WERI-Rb-1 (cell line): ENCODE measurements around the gene VSX1.

Source experiments
- DNase-seq: peaks from one replicate; pipeline ENCODE4 v3.0.0-alpha.2; 2020
- H3K27ac ChIP-seq: fragments of 250-450 bp; sonication (Bioruptor Pico); 2 replicates; pipeline ENCODE4 v1.5.1; 2020; ENCODE audit warnings: mild to moderate bottlenecking, moderate library complexity
- H3K27me3 ChIP-seq: fragments of 250-450 bp; sonication (Bioruptor Pico); 2 replicates; pipeline ENCODE4 v1.5.1; 2021; ENCODE audit warnings: mild to moderate bottlenecking, low read depth, moderate library complexity; ENCODE audit not compliant: insufficient read depth, severe bottlenecking
- H3K36me3 ChIP-seq: fragments of 250-450 bp; sonication (Bioruptor Pico); 2 replicates; pipeline ENCODE4 v1.5.1; 2020; ENCODE audit warnings: mild to moderate bottlenecking, moderate library complexity
- H3K4me3 ChIP-seq: 2 replicates; pipeline ENCODE4 v1.5.1; 2011; ENCODE audit warnings: low read depth, mild to moderate bottlenecking, control low read depth, low read length
- H3K9me3 ChIP-seq: fragments of 250-450 bp; sonication (Bioruptor Pico); 2 replicates; pipeline ENCODE4 v1.5.1; 2021; ENCODE audit warnings: mild to moderate bottlenecking, moderate library complexity; ENCODE audit not compliant: severe bottlenecking
- TF ChIP-seq, protein P1 (sequence below): IDR thresholded peaks from 2 replicates; pipeline ENCODE4 v1.5.1; 2011; ENCODE audit warnings: low read depth, mild to moderate bottlenecking, control low read depth, inconsistent platforms, low read length

The VSX1 gene

DNA sequence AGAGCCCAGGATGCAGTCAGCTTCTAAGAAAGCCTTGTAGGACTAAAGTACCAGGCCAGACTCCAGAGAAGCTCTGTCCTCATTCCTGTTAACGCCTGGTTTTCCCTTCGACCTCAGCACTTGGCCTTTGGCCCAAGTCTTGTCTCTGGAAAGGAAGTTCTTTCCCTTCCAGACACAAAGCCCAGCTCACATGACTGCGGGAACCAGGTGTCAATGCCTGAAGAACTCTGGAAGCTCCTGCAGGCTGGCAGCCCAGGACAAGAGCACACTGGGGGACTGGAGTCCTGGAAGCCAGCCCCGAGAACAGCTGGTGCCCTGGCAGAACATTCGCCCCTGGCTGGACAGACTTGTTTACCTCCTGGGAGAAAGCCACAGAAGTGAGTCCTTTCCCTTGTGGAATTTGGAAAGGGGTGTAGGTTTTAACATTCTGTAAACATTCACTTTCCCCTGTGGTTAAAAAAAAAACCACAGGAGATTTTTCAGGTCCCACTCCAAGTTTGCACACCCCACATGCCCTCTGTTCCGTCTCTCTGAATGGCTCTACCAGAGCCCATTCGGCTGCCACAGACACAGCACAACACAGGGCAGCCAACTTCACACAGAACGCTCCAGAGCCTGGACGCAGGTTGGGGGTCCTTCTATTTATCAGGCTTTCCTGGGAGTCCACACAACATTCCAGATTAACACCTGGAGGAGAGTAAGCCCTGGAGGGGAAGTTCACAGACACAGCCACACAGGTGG lies 42.1 kb downstream of the VSX1 start:
- H3K27me3 ChIP-seq = no peaks in the 10 kb centered on the region
- no peaks in the 10 kb centered on the region for H3K9me3 ChIP-seq
- no peak overlapping the region for H3K4me3 ChIP-seq
- no peak overlapping the region for H3K27ac ChIP-seq
- H3K36me3 ChIP-seq = no peaks in the 10 kb centered on the region
- TF ChIP-seq, protein P1, sequence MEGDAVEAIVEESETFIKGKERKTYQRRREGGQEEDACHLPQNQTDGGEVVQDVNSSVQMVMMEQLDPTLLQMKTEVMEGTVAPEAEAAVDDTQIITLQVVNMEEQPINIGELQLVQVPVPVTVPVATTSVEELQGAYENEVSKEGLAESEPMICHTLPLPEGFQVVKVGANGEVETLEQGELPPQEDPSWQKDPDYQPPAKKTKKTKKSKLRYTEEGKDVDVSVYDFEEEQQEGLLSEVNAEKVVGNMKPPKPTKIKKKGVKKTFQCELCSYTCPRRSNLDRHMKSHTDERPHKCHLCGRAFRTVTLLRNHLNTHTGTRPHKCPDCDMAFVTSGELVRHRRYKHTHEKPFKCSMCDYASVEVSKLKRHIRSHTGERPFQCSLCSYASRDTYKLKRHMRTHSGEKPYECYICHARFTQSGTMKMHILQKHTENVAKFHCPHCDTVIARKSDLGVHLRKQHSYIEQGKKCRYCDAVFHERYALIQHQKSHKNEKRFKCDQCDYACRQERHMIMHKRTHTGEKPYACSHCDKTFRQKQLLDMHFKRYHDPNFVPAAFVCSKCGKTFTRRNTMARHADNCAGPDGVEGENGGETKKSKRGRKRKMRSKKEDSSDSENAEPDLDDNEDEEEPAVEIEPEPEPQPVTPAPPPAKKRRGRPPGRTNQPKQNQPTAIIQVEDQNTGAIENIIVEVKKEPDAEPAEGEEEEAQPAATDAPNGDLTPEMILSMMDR = no peak
- no peak for DNase-seq

DNA sequence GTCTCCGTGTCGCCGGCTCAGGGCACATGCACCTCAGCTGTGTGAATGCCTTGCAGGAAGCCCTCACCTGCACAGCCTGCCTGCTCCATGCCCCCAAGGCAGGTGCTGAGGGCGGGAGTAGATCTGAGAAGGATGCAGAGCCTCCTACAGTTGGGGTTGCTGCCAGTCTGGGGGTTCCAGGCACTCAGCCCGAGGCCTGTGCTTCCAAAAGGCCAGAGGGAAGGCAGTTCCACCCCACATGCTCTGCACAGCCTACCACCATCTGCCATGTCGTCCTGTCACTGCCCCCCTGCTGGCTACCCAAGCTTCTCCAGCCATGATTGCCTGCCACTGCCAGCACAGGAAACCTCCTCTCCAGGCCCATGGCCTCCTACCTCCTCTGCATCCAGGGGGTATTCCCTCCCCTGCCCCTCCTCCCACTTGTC lies 43.3 kb downstream of the VSX1 start:
- TF ChIP-seq, protein P1 = no peak
- H3K27me3 ChIP-seq = no peaks in the 10 kb centered on the region
- no peak overlapping the region for H3K4me3 ChIP-seq
- H3K9me3 ChIP-seq = no peaks in the 10 kb centered on the region
- no peak overlapping the region for H3K27ac ChIP-seq
- no peaks in the 10 kb centered on the region for H3K36me3 ChIP-seq
- DNase-seq = no peak

DNA sequence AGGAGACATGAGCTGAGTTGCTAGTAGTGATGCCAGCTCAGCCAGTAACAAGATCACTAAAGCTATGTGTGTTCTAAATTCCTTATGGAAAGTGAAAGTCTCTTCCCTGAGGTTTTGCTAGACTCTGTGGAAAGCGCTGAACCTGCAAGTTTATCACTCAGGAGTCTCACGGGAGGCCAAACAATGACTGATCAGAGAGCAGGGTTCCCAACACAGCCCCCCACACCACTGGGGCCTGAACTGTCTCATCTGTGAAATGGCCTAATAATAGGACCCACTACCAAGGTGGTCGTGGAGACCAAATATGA lies 43.9 kb downstream of the VSX1 start:
- Histone ChIP-seq H3K27me3 (no peaks in the 10 kb centered on the region), H3K9me3 (no peaks in the 10 kb centered on the region), H3K4me3 (no peak overlapping the region), H3K27ac (no peak overlapping the region), H3K36me3 (no peaks in the 10 kb centered on the region)
- no peak for DNase-seq
- TF ChIP-seq, protein P1 = no peak

- Histone ChIP-seq H3K27ac (no peak overlapping the region), H3K36me3 (no peaks in the 10 kb centered on the region), H3K4me3 (no peak overlapping the region), H3K27me3 (no peaks in the 10 kb centered on the region), H3K9me3 (no peaks in the 10 kb centered on the region)
- TF ChIP-seq, protein P1 = no peak
- DNase-seq = no peak
Measured at GRCh38 chr20:25037288-25038102, 44.4 kb downstream of the VSX1 start.

DNA sequence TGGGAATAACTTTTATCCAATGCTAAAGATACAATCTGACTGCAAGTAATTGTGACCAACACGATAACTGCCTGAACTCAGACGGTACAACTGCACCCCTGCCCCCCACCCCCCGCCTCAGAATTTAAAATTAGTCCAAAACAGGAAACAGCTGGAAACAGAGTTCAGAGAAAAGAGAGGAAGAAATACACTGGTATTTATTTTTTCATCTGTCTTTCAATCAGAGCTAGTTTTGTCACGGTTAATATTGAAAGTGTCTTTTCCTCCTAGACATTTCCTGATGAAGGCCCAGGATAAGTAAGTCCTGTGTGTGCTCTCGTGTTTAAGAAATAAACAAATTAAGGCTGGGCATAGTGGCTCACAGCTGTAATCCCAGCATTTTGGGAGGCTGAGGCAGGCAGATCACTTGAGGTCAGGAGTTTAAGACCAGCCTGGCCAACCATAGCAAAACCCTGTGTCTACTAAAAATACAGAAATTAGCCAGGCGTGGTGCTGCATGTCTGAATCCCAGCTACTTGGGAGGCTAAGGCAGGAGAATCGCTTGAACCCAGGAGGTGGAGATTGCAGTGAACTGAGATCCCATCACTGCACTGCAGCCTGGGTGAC lies 45.5 kb downstream of the VSX1 start:
- no peak for DNase-seq
- Histone ChIP-seq H3K4me3 (no peak overlapping the region), H3K36me3 (no peaks in the 10 kb centered on the region), H3K27ac (no peak overlapping the region), H3K9me3 (no peaks in the 10 kb centered on the region), H3K27me3 (no peaks in the 10 kb centered on the region)
- TF ChIP-seq, protein P1 = no peak
